H1 (cell line): ENCODE data around the gene KRT80. TPM values are rescaled to one million over a fixed set of nuclear protein-coding genes. Genes with fewer than 3 reads are reported as not detected.

ENCODE experiments used
- ASH2L ChIP-seq: fragments of 200-600, 300-600 bp; sonication (generic); IDR thresholded peaks from one replicate; pipeline ENCODE4 v1.7.1; 2017; ENCODE audit warnings: low read length
- ATF3 ChIP-seq: IDR thresholded peaks from 2 replicates; pipeline ENCODE4 v1.6.1; 2011; ENCODE audit warnings: low read depth, mild to moderate bottlenecking, low read length; ENCODE audit not compliant: insufficient read depth
- CBX8 ChIP-seq: fragments of 300-800, 300-1000 bp; sonication (generic); IDR thresholded peaks from 2 replicates; pipeline ENCODE4 v1.7.1; 2016; ENCODE audit warnings: low read depth, low read length, borderline replicate concordance
- CHD1 ChIP-seq: IDR thresholded peaks from 2 replicates; pipeline ENCODE4 v1.6.1; 2012; ENCODE audit warnings: low read depth, low read length, improper control_type of control experiment
- CTBP2 ChIP-seq: IDR thresholded peaks from 2 replicates; pipeline ENCODE4 v1.7.0; 2011; ENCODE audit warnings: borderline replicate concordance, mild to moderate bottlenecking, moderate library complexity, mixed read lengths, low read length; ENCODE audit not compliant: insufficient read depth, insufficient read length
- EGR1 ChIP-seq: IDR thresholded peaks from 2 replicates; pipeline ENCODE4 v1.6.1; 2011; ENCODE audit warnings: low read depth, low read length, borderline replicate concordance
- HDAC2 ChIP-seq, 2 experiments: fragments of 300-600 bp in 1 of 2; sonication (generic) in 1 of 2; IDR thresholded peaks; 2 replicates each; pipeline ENCODE4 v1.6.1; 2011 to 2012; ENCODE audit warnings: low read depth in 2 of 2, low read length in 2 of 2, mild to moderate bottlenecking in 2 of 2, moderate library complexity in 2 of 2, borderline replicate concordance in 1 of 2, inconsistent platforms in 1 of 2
- JUN ChIP-seq: IDR thresholded peaks from 2 replicates; pipeline ENCODE4 v1.6.1; 2011; ENCODE audit warnings: low read depth, mild to moderate bottlenecking, improper control_type of control experiment, low read length
- JUND ChIP-seq: IDR thresholded peaks from 2 replicates; pipeline ENCODE4 v1.6.1; 2011; ENCODE audit warnings: mild to moderate bottlenecking, improper control_type of control experiment, low read length
- MAX ChIP-seq: IDR thresholded peaks from 2 replicates; pipeline ENCODE4 v1.6.1; 2012; ENCODE audit warnings: inconsistent platforms
- NRF1 ChIP-seq: IDR thresholded peaks from 2 replicates; pipeline ENCODE4 v1.6.1; 2011; ENCODE audit warnings: mild to moderate bottlenecking, low read depth, low read length, improper control_type of control experiment
- RNF2 ChIP-seq: fragments of 200-900, 300-1000 bp; sonication (generic); IDR thresholded peaks from 2 replicates; pipeline ENCODE4 v1.7.1; 2016; ENCODE audit warnings: borderline replicate concordance, low read depth, mild to moderate bottlenecking, antibody characterized with exemption, low read length; ENCODE audit not compliant: poor library complexity, severe bottlenecking; ENCODE audit errors: missing control alignments
- SIN3A ChIP-seq, 2 experiments: IDR thresholded peaks in 1 of 2; conservative IDR thresholded peaks in 1 of 2; 2 replicates each; pipeline ENCODE4 v1.6.1; 2011 to 2012; ENCODE audit warnings: low read length in 2 of 2, improper control_type of control experiment in 1 of 2, low read depth in 1 of 2, mild to moderate bottlenecking in 1 of 2
- TCF12 ChIP-seq: IDR thresholded peaks from 2 replicates; pipeline ENCODE4 v1.6.1; 2011; ENCODE audit warnings: low read depth, mild to moderate bottlenecking, low read length
- ZNF274 ChIP-seq: IDR thresholded peaks from 2 replicates; pipeline ENCODE4 v1.7.0; 2012; ENCODE audit warnings: low read length, borderline replicate concordance; ENCODE audit errors: extremely low read depth
- polyA plus RNA-seq, 7 experiments: library from polyadenylated mRNA; depleted of rRNA in 3 of 7; stranded (reverse) in 5 of 7; unstranded in 2 of 7; fragments of >200 nt in 5 of 7; fragments of 200-250 nt in 2 of 7; gene quantifications; 1 replicate in 5 of 7; 2 replicates in 1 of 7; 4 replicates in 1 of 7; pipeline versions ENCODE4 v1.2.1 to v1.2.3, GENCODE V29; 2011 to 2013; ENCODE audit warnings: missing spikeins in 2 of 7, mixed read lengths in 2 of 7
- total RNA-seq: library from RNA; stranded (reverse); fragmentation: NEBNext Ultra II Directional; extraction: Animal tissue kit (Norgen Biotek cat#: 25700); gene quantifications from 2 replicates; pipeline ENCODE4 v1.2.1, GENCODE V29; 2021

KRT80 gene
- total and polyA plus RNA-seq, 2 of the 8 experiments (the other 6 are each of a cell fraction or from before 2014, with no cell fraction given) = 0.05 TPM; not detected in 1

- TF ChIP-seq HDAC2 (IDR thresholded peaks at IDR 0.05; ENCODE audit: borderline replicate concordance in 1 of 2, low read depth in 2 of 2, low read length in 2 of 2) (no peak), MAX (peak; percentile 55), CHD1 (no peak), JUND (peak; percentile 35; the same call in 1 of the 2 replicates), EGR1 (no peak), RNF2 (no peak), NRF1 (no peak), CBX8 (no peak), JUN (no peak), ASH2L (no peak), SIN3A (conservative IDR thresholded peaks at IDR 0.05 in 1 of 2, IDR thresholded peaks at IDR 0.05 in 1 of 2; ENCODE audit: low read depth in 1 of 2, low read length in 2 of 2) (no peak), ZNF274 (no peak), CTBP2 (no peak), TCF12 (no peak), ATF3 (0 out of 2 replicates have a peak, but pooled peaks have one; percentile 16)
- TF ChIP-seq, all 59 proteins: peak for 10
Observed at GRCh38 chr12:52156757-52157565, 34.9 kb downstream of the KRT80 start (continued).
